ENCODE data around the gene ATP13A5. TPM values are rescaled to one million over a fixed set of nuclear protein-coding genes. Genes with fewer than 3 reads are reported as not detected.

The ATP13A5 gene
- not detected in 2 replicates for total RNA-seq

GRCh38 chr3:193378706-193379105 lies at the start of gene ATP13A5:
TSS of gene ATP13A5 (minus strand) at chr3:193378753. CDS start at chr3:193378725, 28 bp downstream.
- TF ChIP-seq CTCF (IDR thresholded peaks at IDR 0.05; ENCODE audit: insufficient read depth, low read depth, low read length), result no peak
- H3K4me3 ChIP-seq (ENCODE audit: low read depth, low read length), result no peak within 1 kb of the TSS
- DNase-seq (ENCODE audit: low read depth), result no peak

GRCh38 chr3:193418576-193419373 lies 40.2 kb upstream of the ATP13A5 start:
- TF ChIP-seq CTCF (IDR thresholded peaks at IDR 0.05; ENCODE audit: insufficient read depth, low read depth, low read length), result no peak
- no peak for DNase-seq (ENCODE audit: low read depth)
- H3K4me3 ChIP-seq (ENCODE audit: low read depth, low read length), result no peak overlapping the region

- no peak for TF ChIP-seq CTCF (IDR thresholded peaks at IDR 0.05; ENCODE audit: insufficient read depth, low read depth, low read length)
- H3K4me3 ChIP-seq (ENCODE audit: low read depth, low read length), result no peak overlapping the region
- no peak for DNase-seq (ENCODE audit: low read depth)
Measured at GRCh38 chr3:193416629-193417028, 38.1 kb upstream of the ATP13A5 start.

GRCh38 chr3:193407688-193408087 lies 29.1 kb upstream of the ATP13A5 start:
- no peak overlapping the region for H3K4me3 ChIP-seq (ENCODE audit: low read depth, low read length)
- no peak for TF ChIP-seq CTCF (IDR thresholded peaks at IDR 0.05; ENCODE audit: insufficient read depth, low read depth, low read length)
- no peak for DNase-seq (ENCODE audit: low read depth)

- TF ChIP-seq CTCF (IDR thresholded peaks at IDR 0.05; ENCODE audit: insufficient read depth, low read depth, low read length), result no peak
Measured at GRCh38 chr3:193407112-193407511, 28.6 kb upstream of the ATP13A5 start.

GRCh38 chr3:193403307-193403706 lies 24.8 kb upstream of the ATP13A5 start:
- no peak for TF ChIP-seq CTCF (IDR thresholded peaks at IDR 0.05; ENCODE audit: insufficient read depth, low read depth, low read length)
- no peak overlapping the region for H3K4me3 ChIP-seq (ENCODE audit: low read depth, low read length)
- DNase-seq (ENCODE audit: low read depth), result no peak

More at GRCh38 chr3:193407112-193407511, 28.6 kb upstream of the ATP13A5 start:
- DNase-seq (ENCODE audit: low read depth), result no peak
- no peak overlapping the region for H3K4me3 ChIP-seq (ENCODE audit: low read depth, low read length)
